Mesenteric fat pad (tissue), 1 donor: ENCODE data around the gene CTF1. TPM values are rescaled to one million over a fixed set of nuclear protein-coding genes. Genes with fewer than 3 reads are reported as not detected.
"Not testable (repeated sequence)": the region's sequence is repeated elsewhere in the genome, so short reads cannot be mapped to it uniquely, and the experiment has no call there.

Source experiments
- DNase-seq: peaks from one replicate; pipeline ENCODE4 v3.0.0-alpha.2; 2020; ENCODE audit warnings: low spot score
- total RNA-seq: library from RNA; stranded (reverse); fragmentation: NEBNext Ultra II Directional; extraction: Animal tissue kit (Norgen Biotek cat#: 25700); gene quantifications from one replicate; pipeline ENCODE4 v1.2.1, GENCODE V29; 2021
- donor health status: DM: yes; HTN: yes; CAD: no.

The CTF1 gene
- total RNA-seq, 1 donor from 2014 or later: 4.9 TPM

DNA sequence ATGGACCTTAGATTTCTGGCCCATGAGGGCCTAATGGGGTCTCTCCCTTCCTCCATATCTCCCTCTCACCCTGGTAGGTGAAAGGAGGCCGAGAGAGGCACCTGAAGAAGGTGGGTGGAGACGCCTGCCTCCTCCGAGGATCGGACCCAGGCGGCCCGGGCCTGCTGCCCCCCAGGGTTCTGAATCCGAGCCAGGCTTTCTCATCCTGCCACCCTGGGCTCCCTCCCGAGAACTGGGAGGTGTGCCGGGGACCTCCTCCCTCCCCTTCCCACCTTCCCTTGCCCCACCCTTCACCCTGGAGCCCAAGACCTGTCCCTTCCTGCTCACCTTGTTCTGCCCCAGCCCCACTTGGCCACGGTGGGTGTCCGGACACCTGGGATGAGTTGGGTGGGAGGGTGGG, 32.0 kb downstream of the CTF1 start:
- DNase-seq: no peak

GRCh38 chr16:30929167-30929566, 32.8 kb downstream of the CTF1 start:
- DNase-seq: no peak

- no peak for DNase-seq
Measured at GRCh38 chr16:30930160-30930571, 33.8 kb downstream of the CTF1 start.

DNA sequence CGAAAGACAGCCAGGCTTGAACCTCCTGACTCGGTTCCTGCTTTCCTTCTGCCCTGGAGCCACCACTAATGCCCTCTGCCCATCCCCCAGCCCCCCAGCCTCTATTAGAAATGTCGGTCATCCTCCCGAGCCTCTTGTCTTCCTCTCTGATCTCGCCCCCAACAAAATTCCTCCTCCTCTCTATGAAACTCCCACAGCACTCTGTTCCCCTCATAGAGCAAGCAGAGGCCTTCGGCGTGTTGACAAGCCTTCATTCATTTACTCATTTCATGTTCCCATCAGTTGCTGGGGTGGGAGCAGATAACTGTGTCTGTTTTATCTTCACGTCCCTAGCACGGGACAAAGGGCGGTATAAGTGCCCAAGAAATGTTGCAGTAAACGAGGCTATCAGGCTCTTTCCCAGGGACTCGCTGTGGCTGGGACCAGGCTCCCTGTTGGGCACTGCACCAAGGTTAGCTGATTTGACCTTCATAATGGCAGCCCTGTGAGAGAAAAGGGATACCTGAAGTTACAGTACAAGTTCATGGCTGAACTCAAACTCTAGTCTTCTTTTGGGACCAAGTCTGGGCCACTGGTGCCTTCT, 34.7 kb downstream of the CTF1 start:
- no peak for DNase-seq

- no peak for DNase-seq
Measured at GRCh38 chr16:30934827-30935557, 38.6 kb downstream of the CTF1 start.

DNA sequence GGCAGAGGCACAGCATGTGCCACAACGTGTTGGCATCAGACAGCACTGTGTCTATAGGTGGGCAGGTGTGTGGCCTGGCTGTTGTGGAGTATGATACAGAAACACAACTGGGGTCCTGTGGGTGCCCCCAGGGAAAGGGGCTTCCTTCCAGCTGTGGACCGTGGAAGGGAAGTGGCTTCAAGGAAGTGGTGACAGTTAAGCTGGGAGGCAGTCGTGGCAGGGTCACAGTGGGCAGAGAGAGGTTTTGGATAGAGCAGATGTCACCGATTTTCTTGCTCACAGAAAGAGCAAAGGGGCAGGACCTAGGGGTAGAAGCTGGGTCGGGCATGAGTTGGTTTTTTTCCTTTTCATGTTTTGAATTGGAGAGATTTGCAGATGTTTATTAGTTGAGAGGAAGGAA, 41.3 kb downstream of the CTF1 start:
- DNase-seq: no peak

- not testable (repeated sequence) for DNase-seq
Measured at GRCh38 chr16:30939571-30939970, 43.2 kb downstream of the CTF1 start.

GRCh38 chr16:30941600-30942425, 45.4 kb downstream of the CTF1 start:
- DNase-seq: no peak

- no peak for DNase-seq
Measured at GRCh38 chr16:30942426-30942806, 46.0 kb downstream of the CTF1 start.

GRCh38 chr16:30944352-30944751, 47.9 kb downstream of the CTF1 start:
- DNase-seq: no peak

DNA sequence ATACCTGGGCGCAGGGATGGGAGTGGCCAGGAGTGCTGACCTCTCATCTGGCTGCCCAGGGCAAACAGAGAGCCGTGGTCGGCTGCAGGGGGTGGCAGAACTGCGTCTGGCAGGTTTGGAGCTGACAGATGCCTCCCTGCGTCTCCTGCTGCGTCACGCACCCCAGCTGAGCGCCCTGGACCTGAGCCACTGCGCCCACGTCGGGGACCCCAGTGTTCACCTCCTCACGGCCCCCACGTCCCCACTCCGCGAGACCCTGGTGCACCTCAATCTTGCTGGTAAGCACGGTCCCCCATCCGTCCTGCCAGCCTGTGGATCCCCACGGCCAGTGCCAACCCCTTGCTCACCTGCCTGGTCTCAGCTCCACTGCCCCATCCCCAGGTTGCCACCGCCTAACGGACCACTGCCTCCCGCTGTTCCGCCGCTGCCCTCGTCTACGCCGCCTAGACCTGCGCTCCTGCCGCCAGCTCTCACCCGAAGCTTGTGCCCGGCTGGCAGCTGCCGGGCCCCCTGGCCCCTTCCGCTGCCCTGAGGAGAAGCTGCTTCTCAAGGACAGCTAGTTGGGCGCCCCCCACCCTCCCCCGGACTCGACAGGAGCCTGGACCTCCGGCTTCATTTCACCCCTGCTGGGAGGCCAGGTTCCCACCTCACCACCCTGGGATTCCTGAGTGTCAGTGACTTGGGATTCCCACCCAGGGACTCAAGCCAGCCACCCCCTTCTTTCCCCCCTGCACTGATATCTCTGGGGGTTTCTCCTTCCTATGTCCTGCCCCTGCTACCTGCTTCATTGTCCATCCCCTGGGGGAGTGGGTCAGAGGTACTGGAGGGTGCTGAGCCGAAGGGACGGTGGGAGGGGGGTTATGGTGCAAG, 50.5 kb downstream of the CTF1 start:
- no peak for DNase-seq

GRCh38 chr16:30947541-30947858, 51.1 kb downstream of the CTF1 start:
- DNase-seq: no peak

- DNase-seq: no peak
Measured at GRCh38 chr16:30947859-30948666, 51.6 kb downstream of the CTF1 start.

DNA sequence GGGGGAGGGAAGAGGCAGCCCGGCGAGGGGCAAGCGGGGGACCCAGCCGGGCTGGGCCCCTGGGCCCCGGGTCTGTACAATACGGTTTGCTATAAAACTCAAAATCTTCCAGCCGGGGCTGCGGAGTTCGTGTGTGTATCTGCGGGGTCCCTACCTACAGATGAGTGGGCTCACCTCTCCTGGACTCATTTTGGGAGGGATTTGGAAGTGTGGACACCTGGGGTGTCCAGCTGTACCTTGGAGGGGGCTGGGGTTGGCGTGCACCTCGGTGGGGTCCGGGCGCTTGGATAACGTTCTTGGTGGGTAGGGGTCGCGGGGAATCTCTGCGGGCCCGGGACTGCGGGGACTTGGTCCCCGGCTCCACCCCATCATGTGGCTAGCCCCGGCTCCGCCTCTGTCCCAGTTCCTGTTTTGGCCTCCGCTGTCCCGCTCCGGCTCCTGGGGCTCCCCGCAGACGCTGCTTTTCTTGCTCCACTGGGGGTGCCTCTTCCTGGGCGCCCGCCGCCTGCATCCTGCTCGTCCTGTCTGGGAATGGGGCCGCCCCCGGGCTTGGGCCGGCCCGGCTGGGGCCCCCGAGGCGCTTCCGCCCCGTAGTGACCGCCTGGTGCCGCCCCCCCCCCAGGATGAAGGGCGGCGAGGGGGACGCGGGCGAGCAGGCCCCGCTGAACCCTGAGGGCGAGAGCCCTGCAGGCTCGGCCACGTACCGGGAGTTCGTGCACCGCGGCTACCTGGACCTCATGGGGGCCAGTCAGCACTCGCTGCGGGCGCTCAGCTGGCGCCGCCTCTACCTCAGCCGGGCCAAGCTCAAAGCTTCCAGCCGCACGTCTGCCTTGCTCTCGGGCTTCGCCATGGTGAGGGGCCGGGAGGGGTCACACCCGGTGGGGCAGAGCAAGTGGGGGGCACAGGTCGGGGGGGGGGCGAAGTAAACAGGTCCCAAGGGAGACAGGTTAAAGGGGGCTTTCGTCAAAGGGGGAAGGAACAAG, 52.5 kb downstream of the CTF1 start, which contains the start of gene ORAI3:
Gene ORAI3 (plus strand): TSS at position 402 of the 983 bp plus-strand sequence. CDS start 222 bp downstream, at position 624.
- no peak for DNase-seq

DNA sequence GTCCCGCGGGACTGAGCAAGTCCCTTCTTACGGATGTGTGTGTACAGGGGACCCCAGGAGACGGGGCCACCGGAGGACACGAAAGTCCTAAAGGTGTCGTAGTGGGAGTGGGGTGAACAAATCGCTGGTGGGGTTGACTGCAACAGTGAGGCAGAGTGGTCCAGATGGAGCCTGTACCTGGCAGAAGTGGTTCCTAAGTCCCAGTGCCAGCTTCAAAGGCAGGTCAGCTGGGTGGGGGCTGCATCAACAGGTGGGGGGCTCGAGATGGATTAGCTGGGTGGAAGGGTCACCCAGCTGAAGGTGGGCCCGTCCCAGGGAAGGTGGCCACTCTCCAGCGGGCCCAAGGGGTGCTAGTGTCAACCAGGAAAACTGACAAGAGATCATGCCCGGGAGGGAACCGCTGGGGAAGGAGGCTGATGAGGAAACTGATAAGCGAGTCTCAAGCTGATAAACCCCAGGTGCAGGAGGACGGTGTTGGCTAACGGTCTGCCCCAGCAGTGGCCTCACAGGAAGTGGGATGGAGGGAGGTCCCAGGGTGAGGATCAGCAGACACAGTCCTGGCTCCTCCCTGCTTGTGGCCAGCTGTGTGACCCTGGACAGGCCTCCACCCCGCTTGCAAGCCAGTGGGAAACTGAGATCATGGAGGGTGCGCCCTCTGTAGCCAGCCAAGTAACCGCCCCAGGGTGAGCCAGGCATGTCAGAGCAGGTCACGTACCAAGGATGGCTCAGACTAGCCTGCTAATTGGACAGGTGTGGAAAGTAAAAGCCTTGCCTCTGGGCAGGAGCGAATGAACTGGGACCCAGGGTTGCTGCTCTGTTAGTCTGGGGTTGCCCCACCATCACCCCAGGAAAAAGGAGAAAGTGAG, 53.5 kb downstream of the CTF1 start:
- peak; percentile 93 for DNase-seq

DNA sequence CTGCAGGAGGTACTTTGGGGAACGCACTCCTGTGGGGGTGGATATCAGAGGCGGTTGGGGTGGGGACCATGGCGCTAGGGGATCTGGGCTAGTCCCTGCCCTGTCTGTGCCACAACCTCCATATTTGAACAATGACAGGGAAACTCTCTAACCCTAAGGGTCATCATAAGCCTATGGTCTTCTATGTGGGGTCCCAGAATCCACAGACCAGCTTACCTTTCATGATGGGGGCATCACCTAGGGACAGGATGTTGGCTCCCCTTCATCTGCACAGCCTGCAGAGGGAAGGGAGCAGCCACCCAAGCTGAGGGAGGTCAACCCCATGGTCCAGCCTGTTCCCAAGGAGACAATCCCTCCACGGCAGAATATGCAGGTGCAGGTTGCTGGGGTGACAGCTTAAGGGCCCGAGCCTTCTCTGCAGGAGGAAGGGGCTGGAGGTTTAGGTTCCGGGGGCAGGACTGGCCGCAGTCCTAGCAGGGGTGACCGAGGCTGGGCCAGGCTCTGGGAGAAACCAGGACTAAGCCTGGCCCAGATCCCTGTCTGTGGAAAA, 54.2 kb downstream of the CTF1 start:
- no peak for DNase-seq

- no peak for DNase-seq
Measured at GRCh38 chr16:30951193-30951592, 54.8 kb downstream of the CTF1 start.

- DNase-seq: no peak
Measured at GRCh38 chr16:30951750-30952149, 55.3 kb downstream of the CTF1 start.
